Ovary (tissue), 3 donors: ENCODE data around the gene CDK19.

Experiments used
- EP300 ChIP-seq: sonication (generic); formaldehyde crosslinking; IDR thresholded peaks from one replicate; pipeline ENCODE4 v1.6.1; 2017; ENCODE audit warnings: antibody characterized with exemption
- POLR2A ChIP-seq: fragments of 450-650 bp; IDR thresholded peaks from one replicate; pipeline ENCODE4 v1.6.1; 2017; ENCODE audit warnings: antibody characterized with exemption, mild to moderate bottlenecking, moderate library complexity
- TF ChIP-seq, protein P1 (sequence below), 3 donors: fragments of 450-650 bp in 2 of 3; fragments of 200-600 bp in 1 of 3; IDR thresholded peaks; one replicate each; pipeline versions ENCODE4 v1.5.1 to v1.8.0; 2016 to 2022; ENCODE audit warnings: antibody characterized with exemption in 3 of 3, mild to moderate bottlenecking in 1 of 3
- donor health status: DM: no; HTN: no; CAD: no.

DNA sequence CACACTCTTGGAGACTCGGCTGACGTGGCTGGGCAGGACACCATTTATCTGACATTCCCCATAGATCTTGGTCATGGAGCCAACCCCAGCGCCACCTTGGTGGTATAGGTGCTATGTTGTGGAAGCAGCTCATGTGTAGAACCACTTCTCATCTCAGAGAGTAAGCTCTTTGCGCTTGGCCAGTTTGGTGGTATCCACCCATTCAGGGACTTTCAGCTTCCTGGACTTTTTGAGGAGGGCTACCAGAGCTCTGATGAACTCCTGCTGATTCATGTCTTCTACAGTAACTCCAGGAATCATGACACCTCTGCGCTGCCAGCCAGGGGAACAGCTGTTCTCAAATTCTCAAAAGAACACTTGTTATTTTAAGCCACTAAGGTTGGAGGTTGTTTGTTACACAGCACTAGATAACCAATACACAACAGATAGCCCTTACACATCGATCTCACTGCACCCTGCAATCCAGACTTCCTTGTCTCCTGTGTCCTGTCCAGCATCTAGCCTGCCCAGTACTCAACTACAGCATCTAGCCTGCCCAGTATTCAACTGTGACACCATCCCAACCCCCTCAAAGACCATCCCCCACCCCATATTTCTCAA, 252.9 kb downstream of the CDK19 start:
- TF ChIP-seq, protein P1, sequence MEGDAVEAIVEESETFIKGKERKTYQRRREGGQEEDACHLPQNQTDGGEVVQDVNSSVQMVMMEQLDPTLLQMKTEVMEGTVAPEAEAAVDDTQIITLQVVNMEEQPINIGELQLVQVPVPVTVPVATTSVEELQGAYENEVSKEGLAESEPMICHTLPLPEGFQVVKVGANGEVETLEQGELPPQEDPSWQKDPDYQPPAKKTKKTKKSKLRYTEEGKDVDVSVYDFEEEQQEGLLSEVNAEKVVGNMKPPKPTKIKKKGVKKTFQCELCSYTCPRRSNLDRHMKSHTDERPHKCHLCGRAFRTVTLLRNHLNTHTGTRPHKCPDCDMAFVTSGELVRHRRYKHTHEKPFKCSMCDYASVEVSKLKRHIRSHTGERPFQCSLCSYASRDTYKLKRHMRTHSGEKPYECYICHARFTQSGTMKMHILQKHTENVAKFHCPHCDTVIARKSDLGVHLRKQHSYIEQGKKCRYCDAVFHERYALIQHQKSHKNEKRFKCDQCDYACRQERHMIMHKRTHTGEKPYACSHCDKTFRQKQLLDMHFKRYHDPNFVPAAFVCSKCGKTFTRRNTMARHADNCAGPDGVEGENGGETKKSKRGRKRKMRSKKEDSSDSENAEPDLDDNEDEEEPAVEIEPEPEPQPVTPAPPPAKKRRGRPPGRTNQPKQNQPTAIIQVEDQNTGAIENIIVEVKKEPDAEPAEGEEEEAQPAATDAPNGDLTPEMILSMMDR (IDR thresholded peaks at IDR 0.05): no peak
- TF ChIP-seq POLR2A (no peak), EP300 (no peak)
